Measurements from ENCODE around the gene A1BG. TPM values are rescaled to one million over a fixed set of nuclear protein-coding genes. Genes with fewer than 3 reads are reported as not detected.

The A1BG gene, protein sequence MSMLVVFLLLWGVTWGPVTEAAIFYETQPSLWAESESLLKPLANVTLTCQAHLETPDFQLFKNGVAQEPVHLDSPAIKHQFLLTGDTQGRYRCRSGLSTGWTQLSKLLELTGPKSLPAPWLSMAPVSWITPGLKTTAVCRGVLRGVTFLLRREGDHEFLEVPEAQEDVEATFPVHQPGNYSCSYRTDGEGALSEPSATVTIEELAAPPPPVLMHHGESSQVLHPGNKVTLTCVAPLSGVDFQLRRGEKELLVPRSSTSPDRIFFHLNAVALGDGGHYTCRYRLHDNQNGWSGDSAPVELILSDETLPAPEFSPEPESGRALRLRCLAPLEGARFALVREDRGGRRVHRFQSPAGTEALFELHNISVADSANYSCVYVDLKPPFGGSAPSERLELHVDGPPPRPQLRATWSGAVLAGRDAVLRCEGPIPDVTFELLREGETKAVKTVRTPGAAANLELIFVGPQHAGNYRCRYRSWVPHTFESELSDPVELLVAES
- total RNA-seq, result 16.1 and 31.5 TPM in 2 replicates

DNA sequence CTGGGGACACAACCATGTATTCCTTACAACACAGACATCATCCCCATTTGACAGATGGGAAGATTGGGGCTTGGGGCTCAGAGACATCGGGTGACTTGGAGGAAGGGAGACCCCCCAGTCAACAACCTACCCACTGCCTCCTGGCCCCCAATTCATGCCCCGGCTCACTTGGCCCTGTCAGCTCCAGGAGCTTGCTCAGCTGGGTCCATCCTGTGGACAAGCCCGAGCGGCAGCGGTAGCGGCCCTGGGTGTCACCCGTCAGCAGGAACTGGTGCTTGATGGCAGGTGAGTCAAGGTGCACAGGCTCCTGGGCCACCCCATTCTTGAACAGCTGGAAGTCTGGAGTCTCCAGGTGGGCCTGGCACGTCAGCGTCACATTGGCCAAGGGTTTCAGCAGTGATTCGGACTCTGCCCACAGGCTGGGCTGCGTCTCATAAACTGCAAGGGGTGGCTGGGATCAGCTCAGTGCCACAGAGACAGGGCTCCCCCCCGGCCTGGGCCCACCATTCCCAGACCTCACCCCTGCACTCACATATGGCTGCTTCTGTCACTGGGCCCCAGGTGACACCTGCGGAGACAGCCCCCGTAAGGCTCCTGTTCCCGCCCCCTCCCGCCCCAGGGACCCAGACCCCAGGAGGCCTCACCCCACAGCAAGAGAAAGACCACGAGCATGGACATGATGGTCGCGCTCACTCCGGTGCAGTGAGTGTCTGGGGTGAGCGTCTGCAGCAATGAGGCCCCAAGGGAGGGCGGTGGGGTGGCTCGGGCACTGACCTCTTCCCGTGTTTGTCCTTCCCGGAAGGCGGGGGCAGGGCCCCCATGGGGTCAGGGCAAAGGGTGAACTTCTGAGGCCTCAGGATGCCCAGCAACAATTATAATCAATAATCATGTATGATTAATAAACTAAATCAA is at the start of gene A1BG:
TSS of gene A1BG (minus strand) at position 733 of the 912 bp plus-strand sequence. CDS start at position 678, 55 bp downstream.

DNA sequence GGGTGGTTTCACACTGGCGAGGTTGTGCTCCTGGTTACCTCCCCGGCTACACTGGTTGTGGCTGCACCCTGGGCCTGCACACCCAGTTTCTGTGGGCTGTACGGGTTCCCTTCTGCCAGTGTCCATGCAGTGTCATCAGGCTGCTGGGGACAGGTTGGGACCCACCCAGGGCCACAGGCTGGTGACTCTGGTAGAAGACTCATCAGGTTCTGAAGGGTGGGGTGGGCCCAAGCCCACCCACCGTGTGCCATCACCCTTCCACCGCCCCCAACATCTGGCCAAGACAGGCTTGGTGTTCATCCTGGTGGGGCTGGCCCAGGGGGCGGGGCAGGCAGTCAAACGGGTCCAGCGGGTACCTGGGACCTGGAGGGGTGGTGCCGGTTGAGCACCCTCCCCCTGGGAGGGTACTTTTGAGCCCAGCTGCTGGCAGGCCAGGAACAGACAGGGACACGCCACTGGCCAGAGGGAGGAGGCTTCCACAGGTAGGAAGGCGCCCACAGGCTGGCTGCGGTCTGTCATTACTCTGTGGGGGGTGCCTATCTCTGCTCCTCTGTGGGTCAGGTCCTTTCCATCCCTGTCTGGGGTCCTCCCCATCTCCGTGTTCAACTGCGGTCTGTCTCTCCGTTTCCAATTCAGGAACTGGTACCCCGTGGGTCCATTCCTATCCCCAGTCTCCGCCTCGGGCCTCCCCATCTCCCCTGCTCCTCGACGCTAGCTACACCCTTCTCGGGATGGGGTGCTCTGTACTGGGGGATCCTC is 42.1 kb upstream of the A1BG start, which contains the start of gene RNF225:
TSS of gene RNF225 (plus strand) at position 437 of the 759 bp plus-strand sequence. CDS start 434 bp downstream, outside the sequence.

DNA sequence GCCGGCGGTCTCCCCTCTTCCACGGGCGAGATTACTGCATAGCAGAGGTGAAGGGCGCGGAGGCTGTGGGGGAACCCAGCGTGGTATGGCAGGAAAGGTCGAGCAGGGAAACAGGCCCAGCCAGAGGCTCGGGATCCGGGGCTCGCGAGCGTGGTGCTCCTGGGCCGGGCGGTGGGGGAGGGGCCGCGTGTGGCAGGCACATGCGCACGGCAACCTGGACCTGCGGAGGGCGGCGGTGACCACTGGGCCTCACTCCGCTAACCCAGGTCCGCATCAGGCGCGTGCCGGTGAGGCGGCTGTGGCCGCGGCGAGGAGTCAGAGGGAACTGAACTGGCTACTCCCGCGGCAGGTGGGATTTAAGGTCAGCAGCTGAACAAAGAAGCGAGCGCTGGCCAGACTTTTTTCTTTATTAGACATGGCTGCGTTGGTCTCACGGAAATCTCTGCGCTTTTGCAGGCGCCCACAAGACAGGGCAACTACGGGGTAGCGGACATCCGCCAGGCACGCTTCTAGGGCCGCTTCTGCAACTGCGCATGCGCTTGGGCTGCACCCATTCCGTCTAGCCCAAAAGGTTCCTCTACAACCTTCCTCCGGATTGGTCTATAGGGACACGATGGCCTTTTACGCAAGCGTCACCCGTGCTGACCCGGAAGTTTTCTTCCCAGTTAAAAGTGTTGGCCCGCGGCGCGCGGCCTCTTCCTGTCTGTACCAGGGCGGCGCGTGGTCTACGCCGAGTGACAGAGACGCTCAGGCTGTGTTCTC is 33.5 kb upstream of the A1BG start, which contains the start of gene RPS5:
TSS of gene RPS5 (plus strand) at position 694 of the 762 bp plus-strand sequence. CDS start 869 bp downstream, outside the sequence.

DNA sequence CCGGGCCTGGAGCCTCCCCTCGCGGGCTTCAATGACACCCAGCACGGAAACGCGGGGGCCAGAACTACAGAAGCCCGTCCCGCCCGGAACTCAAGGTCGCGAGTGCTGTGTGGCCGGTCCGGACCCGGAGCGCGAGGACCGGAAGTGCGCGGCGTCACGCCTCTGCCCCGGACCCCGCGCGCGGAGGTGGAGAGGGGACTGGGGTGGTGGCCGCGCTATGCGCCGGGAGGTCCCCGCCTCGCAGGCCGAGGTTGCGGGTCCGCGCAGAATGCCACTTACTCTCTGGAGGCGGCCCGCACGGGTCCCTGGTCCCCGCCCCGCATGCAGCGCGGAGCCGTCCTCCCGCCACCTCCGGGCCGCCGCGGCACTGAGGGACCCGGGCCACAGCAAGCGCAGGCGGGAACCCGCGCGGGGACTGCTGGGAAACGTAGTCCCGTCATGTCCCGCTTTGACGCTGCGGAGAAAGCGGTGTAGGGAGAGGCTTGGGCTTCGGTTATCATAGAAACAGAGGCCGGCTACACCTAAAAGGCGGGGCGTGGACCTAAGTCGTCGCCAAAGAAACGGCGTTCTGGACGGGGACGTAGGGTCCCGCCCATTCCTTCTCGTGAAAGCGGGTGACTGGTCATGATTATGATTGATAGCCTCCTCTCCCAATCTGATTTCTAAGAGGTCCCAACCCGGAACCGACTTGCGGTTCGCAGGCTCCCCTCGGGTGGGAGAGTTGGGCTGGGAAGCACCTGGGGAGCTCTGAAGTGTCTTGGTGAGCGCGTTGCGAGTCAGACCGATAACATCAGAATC is 27.6 kb upstream of the A1BG start, which contains the start of gene ZNF837:
TSS of gene ZNF837 (minus strand) at position 369 of the 798 bp plus-strand sequence. CDS start 11,698 bp downstream, outside the sequence.

DNA sequence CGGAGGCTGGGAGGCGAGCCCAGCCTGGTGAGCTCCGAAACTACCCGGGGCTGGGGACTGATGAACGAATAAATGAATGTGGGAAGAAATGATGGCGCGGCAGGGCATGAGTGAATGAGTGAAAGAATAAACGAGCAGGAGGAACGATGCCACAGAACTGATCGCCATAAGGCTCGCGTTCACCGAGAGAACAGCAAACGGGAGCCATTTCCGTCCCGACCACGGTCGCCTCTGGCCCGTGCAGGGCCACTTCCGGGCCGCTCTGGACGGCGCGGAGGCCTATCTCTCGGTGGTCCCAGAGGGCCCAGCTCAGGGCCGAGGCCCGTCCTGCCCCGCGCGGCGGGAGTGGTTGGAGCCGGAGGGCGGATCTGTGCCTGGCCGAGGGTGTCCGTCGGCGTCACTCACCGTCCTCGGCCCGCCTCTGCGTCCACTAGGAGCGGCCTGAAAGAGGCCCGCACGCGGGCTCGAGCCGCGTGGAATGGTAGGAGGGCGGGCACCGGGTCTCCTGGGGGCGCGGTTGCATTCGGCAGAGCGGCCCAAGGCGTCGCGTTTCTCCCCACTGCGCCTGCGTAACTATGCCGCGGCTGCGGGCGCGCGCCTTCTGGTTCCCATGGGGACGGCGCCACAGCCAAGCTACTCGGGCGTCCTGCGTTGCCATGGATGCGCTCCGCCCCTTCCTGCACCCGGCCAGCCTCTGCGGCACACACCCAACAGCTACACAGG is 9.1 kb upstream of the A1BG start, which contains the start of gene ZNF497:
TSS of gene ZNF497 (minus strand) at position 480 of the 723 bp plus-strand sequence. CDS start 5,116 bp downstream, outside the sequence.

DNA sequence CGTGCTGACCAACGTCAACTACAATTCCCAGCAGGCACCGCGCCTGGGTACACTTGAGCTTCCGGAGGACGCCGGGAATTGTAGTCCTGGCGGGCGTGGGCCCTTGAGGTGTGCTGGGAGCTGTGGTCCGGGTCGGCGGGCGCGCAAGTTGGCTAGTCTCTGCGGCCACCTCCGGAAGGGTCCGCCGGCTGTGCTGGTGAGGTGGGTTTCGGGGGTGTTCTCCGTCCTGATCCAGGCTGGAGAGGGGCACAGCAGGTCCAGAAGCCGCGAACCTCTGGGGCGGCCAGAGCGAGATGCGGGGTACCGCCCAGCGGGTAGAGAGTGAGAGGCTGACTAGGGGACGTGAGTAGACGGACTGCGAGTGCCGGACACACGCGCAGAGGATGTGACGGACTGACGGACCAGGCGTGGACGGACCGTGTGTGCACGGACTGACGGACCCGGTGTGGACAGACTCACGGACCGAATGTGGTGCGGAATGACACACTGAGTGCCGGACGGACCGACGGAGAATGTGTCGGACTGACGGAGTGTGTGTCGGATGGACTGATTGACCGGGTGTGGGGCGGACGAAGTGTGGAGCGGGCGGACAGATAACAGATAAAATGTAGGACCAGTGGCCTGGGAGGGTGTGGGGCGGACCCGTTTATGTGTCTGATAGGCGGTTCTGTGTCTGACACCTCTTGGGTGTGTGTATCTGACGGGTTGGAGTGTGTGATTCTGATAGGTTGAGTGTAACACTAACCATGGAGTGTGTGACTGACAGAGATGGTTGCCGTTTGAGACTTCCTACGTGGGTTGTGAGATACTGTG is 26.2 kb downstream of the A1BG start, which contains the start of gene ZSCAN22:
TSS of gene ZSCAN22 (plus strand) at position 81 of the 813 bp plus-strand sequence. CDS start 7,809 bp downstream, outside the sequence.

DNA sequence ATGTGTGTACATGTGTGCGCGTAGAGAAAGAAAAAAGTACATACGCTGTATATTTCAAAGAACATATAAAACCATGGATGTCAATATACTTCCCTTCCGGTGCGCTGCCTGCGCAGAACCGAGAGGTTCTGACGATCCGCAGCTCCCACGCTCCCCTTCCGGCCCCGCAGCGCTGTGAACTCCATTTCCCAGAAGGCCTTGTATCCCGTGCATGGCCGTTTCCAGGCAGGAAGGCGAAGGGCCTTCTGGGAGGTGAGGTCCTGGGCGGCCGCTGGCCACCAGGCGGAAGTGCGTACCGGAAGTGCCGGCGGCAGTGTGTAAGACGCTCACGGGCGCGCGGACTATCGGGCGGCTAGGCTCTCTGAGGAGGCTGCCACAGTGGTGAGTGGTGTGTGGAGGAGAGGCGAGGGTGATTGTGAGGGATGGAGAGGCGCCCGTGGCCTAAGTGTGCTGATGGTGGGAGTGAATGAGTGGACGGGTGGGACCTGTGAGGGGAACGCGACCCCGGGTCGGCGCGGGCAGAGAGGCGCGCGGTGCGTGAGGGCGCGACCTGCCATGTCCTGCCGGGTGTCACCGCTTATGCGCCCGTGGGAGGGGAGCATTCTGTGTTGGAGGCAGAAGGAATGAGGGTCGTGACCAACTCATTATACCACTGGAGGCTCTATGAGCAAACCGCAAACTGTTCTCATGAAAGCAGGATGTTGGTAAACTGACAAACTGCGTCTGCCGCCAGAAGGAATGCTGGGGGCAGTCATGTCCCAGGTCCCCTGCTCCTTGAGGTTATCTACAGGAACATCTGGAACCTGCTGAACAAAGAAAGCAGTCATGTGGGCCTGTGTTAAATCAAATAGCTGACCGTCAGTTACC is 48.0 kb downstream of the A1BG start, which contains the start of gene ERVK3-1:
TSS of gene ERVK3-1 (plus strand) at position 313 of the 867 bp plus-strand sequence. CDS start 6,792 bp downstream, outside the sequence.

Other genes starting within 250 kb of the A1BG start
- gene ZNF329, start 202.7 kb downstream of the A1BG start, total RNA-seq, result 9.1 and 10.0 TPM in 2 replicates
- 14.6 and 18.6 TPM in 2 replicates for gene ZNF274, start 170.4 kb downstream of the A1BG start, total RNA-seq
- gene ZNF544, start 124.6 kb downstream of the A1BG start, total RNA-seq, result 21.0 and 23.2 TPM in 2 replicates
- 4.3 and 6.6 TPM in 2 replicates for gene ZNF8, start 74.5 kb downstream of the A1BG start, total RNA-seq
- 34.7 and 40.5 TPM in 2 replicates for gene ERVK3-1, start 48.1 kb downstream of the A1BG start, total RNA-seq
- gene ZSCAN22, start 26.5 kb downstream of the A1BG start, total RNA-seq, result 1.9 and 2.0 TPM in 2 replicates
- gene ZNF497, start 9.3 kb upstream of the A1BG start, total RNA-seq, result 0.17 and 0.47 TPM in 2 replicates
- gene ZNF837, start 27.5 kb upstream of the A1BG start, total RNA-seq, result 3.3 and 7.1 TPM in 2 replicates
- 2,866 and 3,935 TPM in 2 replicates for gene RPS5, start 33.8 kb upstream of the A1BG start, total RNA-seq
- 0.09 TPM in 1 of 2 replicates, not detected in the other for gene RNF225, start 42.2 kb upstream of the A1BG start, total RNA-seq
- gene ZNF584, start 55.2 kb upstream of the A1BG start, total RNA-seq, result 9.0 and 18.3 TPM in 2 replicates
- gene ZNF132, start 86.7 kb upstream of the A1BG start, total RNA-seq, result 3.8 and 4.4 TPM in 2 replicates
- 6.2 and 7.1 TPM in 2 replicates for gene ZNF324B, start 98.1 kb upstream of the A1BG start, total RNA-seq
- 9.4 and 10.4 TPM in 2 replicates for gene ZNF324, start 113.6 kb upstream of the A1BG start, total RNA-seq
- gene ZNF446, start 122.9 kb upstream of the A1BG start, total RNA-seq, result 14.0 and 15.7 TPM in 2 replicates
- gene SLC27A5, start 158.5 kb upstream of the A1BG start, total RNA-seq, result 2.8 and 3.0 TPM in 2 replicates
- 15.2 and 15.5 TPM in 2 replicates for gene ZBTB45, start 166.3 kb upstream of the A1BG start, total RNA-seq
- 231 and 262 TPM in 2 replicates for gene TRIM28, start 190.6 kb upstream of the A1BG start, total RNA-seq
- gene CHMP2A, start 201.6 kb upstream of the A1BG start, total RNA-seq, result 106 and 140 TPM in 2 replicates
- gene UBE2M, start 205.1 kb upstream of the A1BG start, total RNA-seq, result 22.0 and 27.4 TPM in 2 replicates
- gene MZF1, start 219.8 kb upstream of the A1BG start, total RNA-seq, result 11.6 and 18.3 TPM in 2 replicates